ENCODE data around the gene CCDC9. TPM values are rescaled to one million over a fixed set of nuclear protein-coding genes. Genes with fewer than 3 reads are reported as not detected.
A peak's percentile ranks its signal among the peaks of the same experiment; 100 is the strongest.

Gene CCDC9
- total and polyA plus RNA-seq, 2 of the 13 experiments (the other 11 are each of a cell fraction or from before 2014, with no cell fraction given) = 2.9 to 6.3 TPM

GRCh38 chr19:47227352-47228167 is 28.8 kb upstream of the CCDC9 start (continued):
- TF ChIP-seq NKX3-1 (CRISPR knock-in tag; IDR thresholded peaks at IDR 0.05) (peak; percentile 34; the same call in 1 of the 2 replicates), ZNF10 (CRISPR knock-in tag; IDR thresholded peaks at IDR 0.05; ENCODE audit: borderline replicate concordance, low read depth) (no peak), SATB2 (CRISPR knock-in tag; IDR thresholded peaks at IDR 0.05) (no peak), EHMT2 (IDR thresholded peaks at IDR 0.05; ENCODE audit: borderline replicate concordance, low read depth, low read length) (no peak), ZNF264 (CRISPR knock-in tag; IDR thresholded peaks at IDR 0.05) (peak; percentile 54; the same call in 1 of the 2 replicates), ZNF670 (CRISPR knock-in tag; IDR thresholded peaks at IDR 0.05; ENCODE audit: borderline replicate concordance) (0 out of 2 replicates have a peak, but pooled peaks have one; percentile 20), TOE1 (CRISPR knock-in tag; IDR thresholded peaks at IDR 0.05) (no peak), PAWR (CRISPR knock-in tag; IDR thresholded peaks at IDR 0.05; ENCODE audit: borderline replicate concordance) (0 out of 2 replicates have a peak, but pooled peaks have one; percentile 13), REST (IDR thresholded peaks at IDR 0.05; ENCODE audit: borderline replicate concordance in 1 of 2, low read depth in 1 of 2, low read length in 2 of 2) (peak in 1 of 2 experiments; percentile 34; a peak in 1 of 4 replicates), ATAD3A (CRISPR knock-in tag; IDR thresholded peaks at IDR 0.05) (no peak), HMG20A (CRISPR knock-in tag; IDR thresholded peaks at IDR 0.05; ENCODE audit: borderline replicate concordance) (peak; percentile 21; the same call in 1 of the 2 replicates), RARA (CRISPR knock-in tag; IDR thresholded peaks at IDR 0.05) (peak; percentile 18), EP300 (IDR thresholded peaks at IDR 0.05; ENCODE audit: low read depth in 2 of 2, low read length in 2 of 2) (peak; percentile 7 to 13; a peak in 1 of 4 replicates), EP300 (CRISPR knock-in tag; IDR thresholded peaks at IDR 0.05; ENCODE audit: borderline replicate concordance) (peak; percentile 12; the same call in 1 of the 2 replicates), BATF2 (CRISPR knock-in tag; IDR thresholded peaks at IDR 0.05) (no peak), CBX1 (IDR thresholded peaks at IDR 0.05; ENCODE audit: low read depth) (no peak), GFI1 (CRISPR knock-in tag; IDR thresholded peaks at IDR 0.05; ENCODE audit: borderline replicate concordance) (peak; percentile 65; the same call in 1 of the 2 replicates)
- TF ChIP-seq, protein P1, sequence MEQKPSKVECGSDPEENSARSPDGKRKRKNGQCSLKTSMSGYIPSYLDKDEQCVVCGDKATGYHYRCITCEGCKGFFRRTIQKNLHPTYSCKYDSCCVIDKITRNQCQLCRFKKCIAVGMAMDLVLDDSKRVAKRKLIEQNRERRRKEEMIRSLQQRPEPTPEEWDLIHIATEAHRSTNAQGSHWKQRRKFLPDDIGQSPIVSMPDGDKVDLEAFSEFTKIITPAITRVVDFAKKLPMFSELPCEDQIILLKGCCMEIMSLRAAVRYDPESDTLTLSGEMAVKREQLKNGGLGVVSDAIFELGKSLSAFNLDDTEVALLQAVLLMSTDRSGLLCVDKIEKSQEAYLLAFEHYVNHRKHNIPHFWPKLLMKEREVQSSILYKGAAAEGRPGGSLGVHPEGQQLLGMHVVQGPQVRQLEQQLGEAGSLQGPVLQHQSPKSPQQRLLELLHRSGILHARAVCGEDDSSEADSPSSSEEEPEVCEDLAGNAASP (CRISPR knock-in tag; IDR thresholded peaks at IDR 0.05; ENCODE audit: borderline replicate concordance) = peak; percentile 32; the same call in 1 of the 2 replicates
- TF ChIP-seq, protein P2, sequence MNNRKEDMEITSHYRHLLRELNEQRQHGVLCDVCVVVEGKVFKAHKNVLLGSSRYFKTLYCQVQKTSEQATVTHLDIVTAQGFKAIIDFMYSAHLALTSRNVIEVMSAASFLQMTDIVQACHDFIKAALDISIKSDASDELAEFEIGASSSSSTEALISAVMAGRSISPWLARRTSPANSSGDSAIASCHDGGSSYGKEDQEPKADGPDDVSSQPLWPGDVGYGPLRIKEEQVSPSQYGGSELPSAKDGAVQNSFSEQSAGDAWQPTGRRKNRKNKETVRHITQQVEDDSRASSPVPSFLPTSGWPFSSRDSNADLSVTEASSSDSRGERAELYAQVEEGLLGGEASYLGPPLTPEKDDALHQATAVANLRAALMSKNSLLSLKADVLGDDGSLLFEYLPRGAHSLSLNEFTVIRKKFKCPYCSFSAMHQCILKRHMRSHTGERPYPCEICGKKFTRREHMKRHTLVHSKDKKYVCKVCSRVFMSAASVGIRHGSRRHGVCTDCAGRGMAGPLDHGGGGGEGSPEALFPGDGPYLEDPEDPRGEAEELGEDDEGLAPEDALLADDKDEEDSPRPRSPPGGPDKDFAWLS (CRISPR knock-in tag; IDR thresholded peaks at IDR 0.05; ENCODE audit: borderline replicate concordance) = no peak
- TF ChIP-seq, protein P3, sequence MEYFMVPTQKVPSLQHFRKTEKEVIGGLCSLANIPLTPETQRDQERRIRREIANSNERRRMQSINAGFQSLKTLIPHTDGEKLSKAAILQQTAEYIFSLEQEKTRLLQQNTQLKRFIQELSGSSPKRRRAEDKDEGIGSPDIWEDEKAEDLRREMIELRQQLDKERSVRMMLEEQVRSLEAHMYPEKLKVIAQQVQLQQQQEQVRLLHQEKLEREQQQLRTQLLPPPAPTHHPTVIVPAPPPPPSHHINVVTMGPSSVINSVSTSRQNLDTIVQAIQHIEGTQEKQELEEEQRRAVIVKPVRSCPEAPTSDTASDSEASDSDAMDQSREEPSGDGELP (IDR thresholded peaks at IDR 0.05; ENCODE audit: borderline replicate concordance, low read depth) = peak; percentile 54; the same call in 1 of the 2 replicates
